Measurements from ENCODE around the gene CCNDBP1.
"Not testable (repeated sequence)": the region's sequence is repeated elsewhere in the genome, so short reads cannot be mapped to it uniquely, and the experiment has no call there.

Gene CCNDBP1

GRCh38 chr15:43218908-43219706 is 33.9 kb downstream of the CCNDBP1 start:
- no peak for DNase-seq

- DNase-seq: no peak
Observed at GRCh38 chr15:43219929-43220928, 35.0 kb downstream of the CCNDBP1 start.

GRCh38 chr15:43220991-43221403 is 35.8 kb downstream of the CCNDBP1 start, which contains the start of gene EPB42:
Gene EPB42 (minus strand): TSS chr15:43221018. CDS start chr15:43220825, 193 bp downstream.
- DNase-seq: no peak

- DNase-seq: no peak
Observed at GRCh38 chr15:43221422-43221821, 36.2 kb downstream of the CCNDBP1 start.

- no peak for DNase-seq
Observed at GRCh38 chr15:43225201-43225949, 40.2 kb downstream of the CCNDBP1 start.

- not testable (repeated sequence) for DNase-seq
Observed at GRCh38 chr15:43225950-43226255, 40.7 kb downstream of the CCNDBP1 start.

- DNase-seq: no peak
Observed at GRCh38 chr15:43226436-43227305, 41.5 kb downstream of the CCNDBP1 start.

GRCh38 chr15:43229977-43230376 is 44.8 kb downstream of the CCNDBP1 start:
- DNase-seq: no peak

- no peak for DNase-seq
Observed at GRCh38 chr15:43230640-43231115, 45.5 kb downstream of the CCNDBP1 start.

GRCh38 chr15:43232289-43232874 is 47.2 kb downstream of the CCNDBP1 start:
- DNase-seq: no peak

- no peak for DNase-seq
Observed at GRCh38 chr15:43235536-43235935, 50.3 kb downstream of the CCNDBP1 start.

GRCh38 chr15:43237842-43238470 is 52.8 kb downstream of the CCNDBP1 start:
- DNase-seq: no peak

- DNase-seq: no peak
Observed at GRCh38 chr15:43238671-43239131, 53.5 kb downstream of the CCNDBP1 start.

- DNase-seq: no peak
Observed at GRCh38 chr15:43239732-43240491, 54.7 kb downstream of the CCNDBP1 start.

GRCh38 chr15:43241100-43241499 is 55.9 kb downstream of the CCNDBP1 start:
- DNase-seq: no peak

GRCh38 chr15:43242616-43243015 is 57.4 kb downstream of the CCNDBP1 start:
- DNase-seq: no peak

- DNase-seq: no peak
Observed at GRCh38 chr15:43243020-43243645, 57.9 kb downstream of the CCNDBP1 start.

GRCh38 chr15:43244092-43244491 is 58.9 kb downstream of the CCNDBP1 start:
- DNase-seq: no peak

GRCh38 chr15:43246261-43246774 is 61.1 kb downstream of the CCNDBP1 start:
- no peak for DNase-seq

Measured in activated gamma-delta T cell (primary cell).